Ishikawa (cell line): ENCODE measurements around the gene MICU2.

Experiments
- CEBPB ChIP-seq: IDR thresholded peaks from 2 replicates; pipeline ENCODE4 v1.6.1; 2012
- CREB1 ChIP-seq: IDR thresholded peaks from 2 replicates; pipeline ENCODE4 v1.6.1; 2012; ENCODE audit warnings: low read depth
- EGR1 ChIP-seq: IDR thresholded peaks from 2 replicates; pipeline ENCODE4 v1.6.1; 2012
- EP300 ChIP-seq: IDR thresholded peaks from 2 replicates; pipeline ENCODE4 v1.6.1; 2012; ENCODE audit warnings: borderline replicate concordance
- RAD21 ChIP-seq: IDR thresholded peaks from 2 replicates; pipeline ENCODE4 v1.6.1; 2012; ENCODE audit warnings: low read depth
- TCF12 ChIP-seq: IDR thresholded peaks from 2 replicates; pipeline ENCODE4 v1.6.1; 2012; ENCODE audit warnings: low read depth

GRCh38 chr13:21453387-21454081 is 150.4 kb downstream of the MICU2 start:
- TF ChIP-seq EP300 (no peak), RAD21 (no peak), CREB1 (no peak), TCF12 (no peak), CEBPB (no peak), EGR1 (no peak)
